Occipital lobe (tissue), 1 donor: Measurements from ENCODE around the gene TECPR1. TPM values are rescaled to one million over a fixed set of nuclear protein-coding genes. Genes with fewer than 3 reads are reported as not detected.

Experiments
- total RNA-seq: library from RNA; depleted of rRNA; stranded (reverse); fragments of >200 nt; gene quantifications from one replicate; pipeline ENCODE4 v1.2.3, GENCODE V29; 2014

The TECPR1 gene
- total RNA-seq, 1 donor from 2014 or later: 41.5 TPM

Other genes with a start within 250 kb of the TECPR1 start
- gene LMTK2, start 145.4 kb downstream of the TECPR1 start, total RNA-seq: 40.4 TPM
- 10.0 TPM for gene BHLHA15, start 40.8 kb downstream of the TECPR1 start, total RNA-seq
- gene BRI3, start 29.5 kb upstream of the TECPR1 start, total RNA-seq: 21.4 TPM
- 0.16 TPM for gene BAIAP2L1, start 148.9 kb upstream of the TECPR1 start, total RNA-seq